Naive thymus-derived CD4-positive, alpha-beta T cell (primary cell): ENCODE results near the gene ITGA6. TPM values are rescaled to one million over a fixed set of nuclear protein-coding genes. Genes with fewer than 3 reads are reported as not detected.
"Not testable (repeated sequence)": the region's sequence is repeated elsewhere in the genome, so short reads cannot be mapped to it uniquely, and the experiment has no call there.

Source experiments
- ATAC-seq: fragments of 150-1000 bp; cut with Tn5 transposase; 2 replicates; pipeline ENCODE4 v1.10.0; 2021; ENCODE audit warnings: mild to moderate bottlenecking, moderate library complexity
- CTCF ChIA-PET: fragments of 350-600 bp; sonication (Branson Sonifier 250); formaldehyde crosslinking; loops from one replicate; lab custom pipeline; 2021; ENCODE audit warnings: antibody characterized with exemption; lab: Charles Lee
- POLR2A ChIA-PET: fragments of 350-600 bp; sonication (Branson Sonifier 250); formaldehyde crosslinking; loops from one replicate; lab custom pipeline; 2021; ENCODE audit warnings: antibody characterized with exemption, inconsistent platforms; lab: Charles Lee
- DNase-seq, 9 donors: peaks; one replicate each; pipeline versions ENCODE4 v3.0.0 to v3.0.0-alpha.2; 2020 to 2022; ENCODE audit warnings: mixed read lengths in 1 of 9
- H3K27ac ChIP-seq: one replicate; pipeline ENCODE4 v1.7.0; 2013; ENCODE audit warnings: mild to moderate bottlenecking, low read depth, low read length, moderate library complexity
- H3K27me3 ChIP-seq, 2 donors: one replicate each; pipeline ENCODE4 v1.7.0; 2013; ENCODE audit warnings: low read length in 2 of 2, mild to moderate bottlenecking in 2 of 2, moderate library complexity in 2 of 2; ENCODE audit not compliant: control insufficient read depth in 2 of 2, insufficient read depth in 2 of 2
- H3K36me3 ChIP-seq, 3 experiments: 1 replicate in 2 of 3; 2 replicates in 1 of 3; pipeline ENCODE4 v1.7.0; 2013; ENCODE audit warnings: low read length in 3 of 3, mild to moderate bottlenecking in 3 of 3, moderate library complexity in 1 of 3; ENCODE audit not compliant: insufficient read depth in 3 of 3, control insufficient read depth in 2 of 3
- H3K4me1 ChIP-seq, 2 donors: one replicate each; pipeline ENCODE4 v1.7.0; 2013; ENCODE audit warnings: low read length in 2 of 2, mild to moderate bottlenecking in 2 of 2, moderate library complexity in 1 of 2; ENCODE audit not compliant: control insufficient read depth in 2 of 2, insufficient read depth in 2 of 2
- H3K4me3 ChIP-seq: 2 replicates; pipeline ENCODE4 v1.7.0; 2013; ENCODE audit warnings: mild to moderate bottlenecking, low read length
- H3K9me3 ChIP-seq, 3 experiments: 1 replicate in 2 of 3; 2 replicates in 1 of 3; pipeline ENCODE4 v1.7.0; 2013; ENCODE audit warnings: low read length in 3 of 3; ENCODE audit not compliant: control insufficient read depth in 2 of 3
- H3K27ac Mint-ChIP-seq, 9 donors: one replicate each; pipeline ENCODE4 v1.8.0; 2020 to 2022; ENCODE audit warnings: mixed read lengths in 9 of 9, mild to moderate bottlenecking in 8 of 9, moderate library complexity in 5 of 9, inconsistent platforms in 2 of 9
- H3K27me3 Mint-ChIP-seq, 5 donors: one replicate each; pipeline ENCODE4 v1.8.0; 2021 to 2022; ENCODE audit warnings: mixed read lengths in 5 of 5, mild to moderate bottlenecking in 1 of 5
- H3K36me3 Mint-ChIP-seq, 5 donors: one replicate each; pipeline ENCODE4 v1.8.0; 2020 to 2022; ENCODE audit warnings: mixed read lengths in 5 of 5, mild to moderate bottlenecking in 3 of 5, inconsistent platforms in 1 of 5
- H3K4me1 Mint-ChIP-seq, 7 donors: one replicate each; pipeline ENCODE4 v1.8.0; 2020 to 2022; ENCODE audit warnings: mixed read lengths in 7 of 7, mild to moderate bottlenecking in 3 of 7, inconsistent platforms in 1 of 7
- H3K4me3 Mint-ChIP-seq, 10 donors: one replicate each; pipeline ENCODE4 v1.8.0; 2020 to 2022; ENCODE audit warnings: mild to moderate bottlenecking in 10 of 10, mixed read lengths in 10 of 10, moderate library complexity in 6 of 10, inconsistent platforms in 2 of 10
- H3K9me3 Mint-ChIP-seq, 11 donors: one replicate each; pipeline ENCODE4 v1.8.0; 2020 to 2022; ENCODE audit warnings: mixed read lengths in 11 of 11, mild to moderate bottlenecking in 4 of 11, inconsistent platforms in 1 of 11, moderate library complexity in 1 of 11
- intact Hi-C, 2 donors: fragments of 100-400 bp; cut with micrococcal nuclease; formaldehyde crosslinking; loops; one replicate each; pipeline ENCODE4 v1.15.1; 2023
- polyA plus RNA-seq, 2 donors: library from polyadenylated mRNA; unstranded; fragments of 300-500 nt; fragmentation: Illumina TruSeq; gene quantifications; one replicate each; pipeline ENCODE4 v1.2.3, GENCODE V29; 2021
- total RNA-seq, 6 experiments: library from RNA in 5 of 6; stranded (reverse) in 5 of 6; gene quantifications; 1 replicate in 5 of 6; 2 replicates in 1 of 6; pipeline ENCODE4 v1.2.3 and lab custom pipeline; 2021 to 2026

Gene ITGA6
- total and polyA plus RNA-seq, 7 experiments from 2014 or later, result 13.1 to 179 (median 132) TPM

GRCh38 chr2:172545408-172546075 is 118.2 kb downstream of the ITGA6 start:
- Mint-ChIP-seq H3K4me1 (peaks cover 11 to 27% (median 20%) of the 10 kb centered on the region in 7 donors), H3K27ac (no peak overlapping the region), H3K9me3 (peaks cover 0 to 27% (median 8%) of the 10 kb centered on the region in 11 donors), H3K36me3 (peaks cover 9 to 63% (median 34%) of the 10 kb centered on the region in 5 donors), H3K4me3 (no peak overlapping the region), H3K27me3 (no peaks in the 10 kb centered on the region)
- no peak overlapping the region for H3K27ac ChIP-seq
- intact Hi-C loops, result no loop called here
- ChIA-PET POLR2A (no interaction called here), CTCF (interaction anchor here (1.0 kb wide), 1 partner anchor 49 kb away, joined by 3 read pairs; no protein-coding TSS in a partner anchor)
- ATAC-seq, result no peak
- no peak for DNase-seq
- H3K9me3 ChIP-seq, result peaks cover 0 to 5% (median 0%) of the 10 kb centered on the region in 3 experiments
- H3K4me1 ChIP-seq, result peaks cover 3 to 17% of the 10 kb centered on the region in 2 donors
- H3K36me3 ChIP-seq, result no peaks in the 10 kb centered on the region
- H3K27me3 ChIP-seq, result no peaks in the 10 kb centered on the region
- no peak overlapping the region for H3K4me3 ChIP-seq

- Histone ChIP-seq H3K9me3 (peaks cover 0 to 5% (median 0%) of the 10 kb centered on the region in 3 experiments), H3K36me3 (no peaks in the 10 kb centered on the region), H3K4me1 (peaks cover 3 to 19% of the 10 kb centered on the region in 2 donors), H3K27me3 (no peaks in the 10 kb centered on the region), H3K4me3 (no peak overlapping the region), H3K27ac (no peak overlapping the region)
- intact Hi-C loops, result no loop called here
- Mint-ChIP-seq H3K4me3 (peak overlapping the region in 4 of 10 donors; percentile 43 to 72 (median 64)), H3K27ac (no peak overlapping the region), H3K27me3 (peaks cover 0 to 5% (median 0%) of the 10 kb centered on the region in 5 donors), H3K9me3 (peaks cover 0 to 17% (median 3%) of the 10 kb centered on the region in 11 donors), H3K36me3 (peaks cover 2 to 60% (median 19%) of the 10 kb centered on the region in 5 donors), H3K4me1 (peaks cover 23 to 57% (median 41%) of the 10 kb centered on the region in 7 donors)
- DNase-seq (no peak), ATAC-seq (no peak)
- ChIA-PET POLR2A (interaction anchor here (0.6 kb wide), 1 partner anchor 20 kb away, joined by 3 read pairs; no protein-coding TSS in a partner anchor), CTCF (no interaction called here)
Measured at GRCh38 chr2:172549131-172549530, 121.7 kb downstream of the ITGA6 start.

- CTCF ChIA-PET, ATAC-seq, H3K27me3 Mint-ChIP-seq, H3K27ac ChIP-seq, H3K27me3 ChIP-seq, H3K9me3 ChIP-seq, H3K4me3 ChIP-seq, H3K36me3 ChIP-seq: not testable (repeated sequence)
- intact Hi-C loops, result loop anchor here in 1 of 2 donors (10.0 kb wide), 2 partner anchors 655 to 805 kb away; partner anchors contain the start of genes CDCA7 and SLC25A12
- H3K9me3 Mint-ChIP-seq, result peaks cover 0 to 13% (median 2%) of the 10 kb centered on the region in 11 donors
- peaks cover 3 to 25% of the 10 kb centered on the region in 2 donors for H3K4me1 ChIP-seq
- H3K4me1 Mint-ChIP-seq, result peaks cover 27 to 61% (median 48%) of the 10 kb centered on the region in 7 donors
- DNase-seq, result peak in 7 of 9 donors; percentile 47 to 73 (median 64)
- H3K4me3 Mint-ChIP-seq, result peak overlapping the region; percentile 3 to 72 (median 64)
- POLR2A ChIA-PET, result interaction anchor here (1.0 kb wide), 1 partner anchor 56 kb away, joined by 3 read pairs; no protein-coding TSS in a partner anchor
- H3K27ac Mint-ChIP-seq, result peak overlapping the region in 3 of 9 donors; percentile 25 to 66 (median 61)
- peaks cover 0 to 58% (median 16%) of the 10 kb centered on the region in 5 donors for H3K36me3 Mint-ChIP-seq
Measured at GRCh38 chr2:172549802-172550201, 122.4 kb downstream of the ITGA6 start.

GRCh38 chr2:172550419-172550818 is 123.0 kb downstream of the ITGA6 start:
- Mint-ChIP-seq H3K27me3 (peaks cover 0 to 5% (median 0%) of the 10 kb centered on the region in 5 donors), H3K4me3 (peak overlapping the region in 7 of 10 donors; percentile 58 to 72 (median 66)), H3K4me1 (peaks cover 31 to 67% (median 54%) of the 10 kb centered on the region in 7 donors), H3K9me3 (peaks cover 0 to 11% (median under 1%) of the 10 kb centered on the region in 11 donors), H3K27ac (peak overlapping the region in 2 of 9 donors; percentile 50 to 61), H3K36me3 (peaks cover 0 to 58% (median 12%) of the 10 kb centered on the region in 5 donors)
- Histone ChIP-seq H3K4me1 (peaks cover 3 to 30% of the 10 kb centered on the region in 2 donors), H3K27ac (no peak overlapping the region), H3K9me3 (peaks cover 0 to 5% (median 0%) of the 10 kb centered on the region in 3 experiments), H3K4me3 (no peak overlapping the region), H3K36me3 (no peaks in the 10 kb centered on the region), H3K27me3 (no peaks in the 10 kb centered on the region)
- intact Hi-C loops, result loop anchor here in 1 of 2 donors (10.0 kb wide), 2 partner anchors 656 to 804 kb away; partner anchors contain the start of genes CDCA7 and SLC25A12
- ATAC-seq (no peak), DNase-seq (no peak)
- ChIA-PET POLR2A (interaction anchor here (1.0 kb wide), 1 partner anchor 57 kb away, joined by 3 read pairs; no protein-coding TSS in a partner anchor), CTCF (no interaction called here)

- Histone ChIP-seq H3K4me1 (peaks cover 3 to 30% of the 10 kb centered on the region in 2 donors), H3K27ac (no peak overlapping the region), H3K9me3 (peaks cover 0 to 5% (median 0%) of the 10 kb centered on the region in 3 experiments), H3K4me3 (no peak overlapping the region), H3K36me3 (peaks cover 0 to 2% (median 0%) of the 10 kb centered on the region in 3 experiments), H3K27me3 (no peaks in the 10 kb centered on the region)
- no peak for ATAC-seq
- CTCF ChIA-PET, result no interaction called here
- Mint-ChIP-seq H3K4me1 (peaks cover 31 to 67% (median 54%) of the 10 kb centered on the region in 7 donors), H3K4me3 (peak overlapping the region in 5 of 10 donors; percentile 12 to 72 (median 20)), H3K36me3 (peaks cover 0 to 52% (median 11%) of the 10 kb centered on the region in 5 donors), H3K9me3 (peaks cover 0 to 11% (median 0%) of the 10 kb centered on the region in 11 donors), H3K27me3 (peaks cover 0 to 5% (median 0%) of the 10 kb centered on the region in 5 donors), H3K27ac (peak overlapping the region in 1 of 9 donors; percentile 23)
- DNase-seq, result no peak
- POLR2A ChIA-PET, result interaction anchor here (0.9 kb wide), 1 partner anchor 68 kb away, joined by 3 read pairs; no protein-coding TSS in a partner anchor
- intact Hi-C loops, result loop anchor here in 1 of 2 donors (10.0 kb wide), 2 partner anchors 656 to 804 kb away; partner anchors contain the start of genes CDCA7 and SLC25A12
Measured at GRCh38 chr2:172551271-172551670, 123.9 kb downstream of the ITGA6 start.
